ENCODE results near the gene GLMP.
"Not testable (repeated sequence)": the region's sequence is repeated elsewhere in the genome, so short reads cannot be mapped to it uniquely, and the experiment has no call there.

The GLMP gene, protein sequence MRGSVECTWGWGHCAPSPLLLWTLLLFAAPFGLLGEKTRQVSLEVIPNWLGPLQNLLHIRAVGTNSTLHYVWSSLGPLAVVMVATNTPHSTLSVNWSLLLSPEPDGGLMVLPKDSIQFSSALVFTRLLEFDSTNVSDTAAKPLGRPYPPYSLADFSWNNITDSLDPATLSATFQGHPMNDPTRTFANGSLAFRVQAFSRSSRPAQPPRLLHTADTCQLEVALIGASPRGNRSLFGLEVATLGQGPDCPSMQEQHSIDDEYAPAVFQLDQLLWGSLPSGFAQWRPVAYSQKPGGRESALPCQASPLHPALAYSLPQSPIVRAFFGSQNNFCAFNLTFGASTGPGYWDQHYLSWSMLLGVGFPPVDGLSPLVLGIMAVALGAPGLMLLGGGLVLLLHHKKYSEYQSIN

DNA sequence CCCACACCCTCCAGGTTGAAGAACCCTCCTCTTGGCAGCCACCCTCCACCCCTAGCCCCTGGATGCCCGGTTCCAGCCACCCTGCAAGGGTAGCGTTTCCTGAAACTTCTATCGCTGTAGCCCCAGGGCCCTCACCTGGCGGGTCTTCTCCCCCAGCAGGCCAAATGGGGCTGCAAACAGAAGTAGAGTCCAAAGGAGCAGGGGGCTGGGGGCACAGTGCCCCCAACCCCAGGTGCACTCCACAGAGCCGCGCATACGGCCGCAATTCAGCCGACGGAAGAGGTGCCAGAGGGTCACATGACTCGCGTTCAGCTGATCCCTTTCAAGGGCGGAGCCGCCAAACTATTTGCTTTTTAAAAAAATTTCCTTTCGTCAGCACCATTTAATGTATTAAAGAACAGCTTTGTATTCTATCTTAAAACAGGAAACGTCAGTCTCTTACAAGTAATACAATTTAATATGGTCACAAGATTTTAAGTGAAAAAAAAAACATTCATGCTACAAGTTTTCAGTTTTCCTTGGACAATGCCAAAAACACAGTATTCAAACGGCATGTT, at the start of gene GLMP:
TSS of gene GLMP (minus strand) at position 289 of the 557 bp plus-strand sequence. CDS start at position 255, 34 bp downstream.
- peak; percentile 36 for DNase-seq (ENCODE audit: low read depth)

GRCh38 chr1:156344409-156344808, 48.9 kb upstream of the GLMP start:
- no peak for DNase-seq (ENCODE audit: low read depth)

GRCh38 chr1:156342166-156342955, 46.9 kb upstream of the GLMP start:
- no peak for DNase-seq (ENCODE audit: low read depth)

- DNase-seq (ENCODE audit: low read depth) = peak; percentile 99
These were observed 42.9 kb upstream of the GLMP start, which contains the start of the genes CCT3 and TSACC for GRCh38 chr1:156338180-156338976. Gene CCT3 (minus strand): TSS chr1:156338292. CDS start chr1:156338184, 108 bp downstream. Gene TSACC (plus strand): TSS chr1:156338526. CDS start chr1:156339758, 1,232 bp downstream.

DNA sequence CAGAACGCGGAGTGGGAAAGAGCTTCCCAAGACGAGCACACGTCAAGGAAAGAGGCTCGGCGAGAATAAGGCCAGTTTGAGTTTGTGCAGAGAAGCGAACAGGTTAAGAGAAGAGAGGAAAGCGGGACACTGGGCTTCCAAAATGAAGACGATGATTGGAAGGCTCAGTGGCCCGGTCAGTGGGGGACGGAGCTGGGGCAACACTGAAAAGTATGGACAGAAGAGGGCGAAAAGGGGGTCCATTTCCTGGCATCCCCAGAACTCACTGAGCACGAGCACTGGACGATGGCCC, 42.4 kb upstream of the GLMP start:
- no peak for DNase-seq (ENCODE audit: low read depth)

DNA sequence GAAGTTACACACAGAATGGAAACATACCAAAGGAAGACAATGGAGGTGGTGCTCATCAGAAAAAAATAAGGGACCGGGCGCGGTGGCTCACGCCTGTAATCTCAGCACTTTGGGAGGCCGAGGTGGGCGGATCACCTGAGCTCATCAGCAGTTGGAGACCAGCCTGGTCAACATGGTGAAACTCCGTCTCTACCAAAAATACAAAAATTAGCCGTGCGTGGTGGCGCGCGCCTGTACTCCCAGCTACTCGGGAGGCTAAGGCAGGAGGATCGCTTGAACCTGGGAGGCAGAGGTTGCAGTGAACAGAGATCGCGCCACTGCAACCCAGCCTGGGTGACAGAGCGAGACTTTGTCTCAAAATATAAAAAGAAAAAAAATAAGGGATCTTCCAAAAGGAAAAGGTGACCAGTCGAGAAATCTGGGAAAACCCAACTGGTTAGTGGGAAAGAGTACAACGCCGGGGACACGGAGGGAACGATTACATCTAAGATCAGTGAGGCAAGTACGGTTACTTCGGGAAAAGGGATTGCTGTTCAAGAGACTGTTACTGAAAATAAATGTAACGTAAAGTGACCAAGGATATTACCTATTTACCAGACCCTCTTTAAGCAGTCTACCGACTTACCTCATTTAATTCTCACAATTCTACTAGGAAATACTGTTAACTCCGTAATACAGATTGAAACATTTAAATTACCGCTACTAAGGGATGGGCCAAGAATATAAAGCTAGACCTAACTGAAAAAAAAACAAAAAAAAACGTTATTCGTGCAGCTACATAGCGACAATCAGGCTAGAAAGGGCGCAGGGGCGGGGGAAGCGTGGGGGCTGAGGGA, 41.8 kb upstream of the GLMP start:
- no peak for DNase-seq (ENCODE audit: low read depth)

GRCh38 chr1:156336242-156336641, 40.8 kb upstream of the GLMP start:
- DNase-seq (ENCODE audit: low read depth) = no peak

- DNase-seq (ENCODE audit: low read depth) = not testable (repeated sequence)
These were observed 27.7 kb upstream of the GLMP start for GRCh38 chr1:156323179-156323578.

GRCh38 chr1:156320560-156320959, 25.1 kb upstream of the GLMP start:
- DNase-seq (ENCODE audit: low read depth) = no peak

GRCh38 chr1:156319664-156320063, 24.2 kb upstream of the GLMP start:
- DNase-seq (ENCODE audit: low read depth) = no peak

DNA sequence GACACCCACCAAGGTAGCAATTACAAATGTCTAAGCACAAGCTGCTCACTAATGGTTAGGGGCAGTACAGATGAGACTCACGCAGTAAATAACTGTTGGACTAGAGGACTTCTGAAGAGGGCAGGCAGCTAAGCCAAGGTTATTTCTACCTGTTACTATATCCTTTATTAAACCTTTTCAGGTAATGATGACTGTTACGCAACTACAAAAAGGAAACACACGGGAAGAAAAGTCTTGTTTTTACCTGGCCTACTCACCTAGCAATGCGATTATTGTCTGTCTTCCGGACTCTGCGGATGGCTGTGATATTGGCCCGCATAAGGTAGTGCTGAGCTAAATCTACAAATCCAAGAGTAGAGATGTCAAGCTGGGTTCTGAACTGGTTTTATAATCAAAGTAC, 21.4 kb upstream of the GLMP start:
- DNase-seq (ENCODE audit: low read depth) = no peak

- DNase-seq (ENCODE audit: low read depth) = no peak
These were observed 15.5 kb upstream of the GLMP start for GRCh38 chr1:156310962-156311361.

DNA sequence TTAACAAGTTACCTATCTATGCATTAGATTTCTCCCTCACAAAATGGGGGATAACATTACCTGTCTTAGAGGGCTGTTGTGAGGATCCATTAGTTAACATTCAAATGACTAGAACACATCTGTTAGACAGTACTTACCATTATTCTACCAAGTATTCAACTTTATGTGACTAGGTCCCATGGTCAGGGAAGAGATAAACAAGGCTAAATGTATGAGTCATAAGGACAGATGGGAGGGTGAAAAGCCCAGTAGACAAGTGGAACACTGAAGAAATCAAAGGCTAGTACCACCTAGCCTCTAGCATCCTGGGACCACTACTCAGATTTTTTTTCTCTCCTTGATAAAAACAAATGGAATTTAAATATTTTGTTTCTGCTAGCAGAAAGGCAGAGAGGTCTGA, 12.6 kb upstream of the GLMP start:
- DNase-seq (ENCODE audit: low read depth) = no peak

DNA sequence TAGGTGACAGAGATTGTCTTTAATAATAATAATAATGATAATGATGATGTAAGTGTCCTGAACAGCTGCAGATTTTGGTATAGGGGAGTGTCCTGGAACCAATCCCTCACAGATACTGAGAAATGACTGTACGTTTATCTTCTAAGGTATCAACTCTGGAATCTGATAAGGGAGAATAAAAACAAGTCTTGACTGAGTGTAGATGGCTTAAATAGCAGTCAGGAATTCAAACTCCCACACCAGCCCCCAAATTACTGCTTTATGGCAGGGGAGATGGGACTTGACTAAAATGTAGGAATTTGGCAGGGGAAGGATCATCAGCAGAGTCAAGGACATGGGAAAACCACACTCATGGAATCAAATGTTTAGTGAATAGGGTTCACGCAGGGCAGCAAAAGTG, 9.7 kb upstream of the GLMP start:
- DNase-seq (ENCODE audit: low read depth) = no peak

- no peak for DNase-seq (ENCODE audit: low read depth)
These were observed 7.8 kb upstream of the GLMP start for GRCh38 chr1:156303241-156303640.

GRCh38 chr1:156298852-156299357, 3.4 kb upstream of the GLMP start, which contains the start of gene VHLL:
Gene VHLL (minus strand): TSS chr1:156299307. CDS start chr1:156299189, 118 bp downstream.
- DNase-seq (ENCODE audit: low read depth) = no peak

GRCh38 chr1:156293895-156294294, 1.6 kb downstream of the GLMP start:
- no peak for DNase-seq (ENCODE audit: low read depth)

DNA sequence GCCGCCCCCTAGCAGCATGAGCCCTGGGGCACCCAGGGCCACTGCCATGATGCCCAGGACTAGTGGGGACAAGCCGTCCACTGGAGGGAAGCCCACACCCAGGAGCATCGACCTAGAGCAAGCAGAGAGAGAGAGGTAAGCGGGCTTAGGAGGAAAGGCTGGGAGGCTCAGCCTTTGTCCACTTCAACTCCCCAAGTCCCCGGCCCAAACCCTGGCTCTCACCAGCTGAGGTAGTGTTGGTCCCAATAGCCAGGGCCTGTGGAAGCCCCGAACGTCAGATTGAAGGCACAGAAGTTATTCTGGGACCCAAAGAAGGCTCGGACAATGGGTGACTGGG, 2.4 kb downstream of the GLMP start:
- no peak for DNase-seq (ENCODE audit: low read depth)

DNA sequence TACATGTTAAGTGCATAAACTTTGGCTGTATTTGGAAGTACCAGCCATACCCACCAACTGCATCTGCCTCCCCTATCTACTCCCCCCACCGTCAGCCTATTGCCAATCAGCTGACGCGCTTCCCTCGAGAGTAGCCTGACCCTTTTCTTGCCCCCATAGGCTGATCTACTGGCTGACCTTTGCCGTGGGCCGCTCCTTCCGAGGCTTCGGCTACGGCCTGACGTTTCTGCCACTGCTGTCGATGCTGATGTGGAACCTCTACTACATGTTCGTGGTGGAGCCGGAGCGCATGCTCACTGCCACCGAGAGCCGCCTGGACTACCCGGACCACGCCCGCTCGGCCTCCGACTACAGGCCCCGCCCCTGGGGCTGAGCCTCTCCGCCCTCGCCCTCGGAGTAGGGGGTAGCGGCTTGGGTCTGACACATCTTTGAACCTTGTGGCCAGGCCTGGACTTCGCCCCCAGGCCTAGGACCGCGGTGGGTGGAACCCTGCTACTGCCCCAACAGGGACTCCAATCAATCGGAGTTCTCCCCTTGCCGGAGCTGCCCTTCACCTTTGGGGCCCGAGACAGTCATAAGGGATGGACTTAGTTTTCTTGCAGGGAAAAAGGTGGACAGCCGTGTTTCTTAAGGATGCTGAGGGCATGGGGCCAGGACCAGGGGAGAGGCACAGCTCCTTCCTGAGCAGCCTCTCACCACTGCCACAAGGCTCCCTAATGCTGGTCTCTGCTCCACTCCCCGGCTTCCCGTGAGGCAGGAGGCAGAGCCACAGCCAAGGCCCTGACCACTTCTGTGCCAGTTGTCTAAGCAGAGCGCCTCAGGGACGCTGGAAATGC, 4.0 kb downstream of the GLMP start:
- no peak for DNase-seq (ENCODE audit: low read depth)

GRCh38 chr1:156289857-156290256, 5.6 kb downstream of the GLMP start:
- no peak for DNase-seq (ENCODE audit: low read depth)

All from activated T-cell treated with anti-CD3 and anti-CD28 coated beads for 24 hours (primary cell).